ENCODE data around the gene RELL1.

DNA sequence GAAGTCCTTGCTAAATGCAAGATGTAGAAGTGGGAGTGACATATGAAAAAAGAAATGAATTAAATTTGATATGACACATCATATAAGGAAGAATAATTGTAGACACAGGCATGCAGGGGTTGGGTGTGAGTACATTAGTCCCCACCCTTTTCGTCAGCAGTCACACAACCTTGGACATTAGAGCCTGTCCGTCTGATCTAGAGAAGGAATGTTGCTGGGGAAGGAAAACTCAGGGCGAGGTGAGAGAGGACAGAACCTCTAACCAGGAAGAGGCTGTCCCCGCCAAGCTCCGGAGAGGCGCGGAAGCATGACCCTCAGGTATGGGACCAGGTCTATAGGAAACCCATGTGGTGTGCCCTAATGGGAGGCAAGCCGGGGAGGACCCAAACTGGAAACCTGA, 102.1 kb downstream of the RELL1 start:
- no peak for TF ChIP-seq CTCF (IDR thresholded peaks at IDR 0.05; ENCODE audit: low read depth, low read length, poor library complexity, severe bottlenecking)
- TF ChIP-seq EZH2phosphoT487 (IDR thresholded peaks at IDR 0.05; ENCODE audit: borderline replicate concordance, low read length): no peak
